OCI-LY1 (cell line): ENCODE measurements around the gene COMT.

Experiments
- H2AFZ ChIP-seq: fragments of 200-600 bp; sonication (generic), shearing (Covaris generic); 2 replicates; pipeline ENCODE4 v1.6.0; 2014; ENCODE audit warnings: antibody characterized with exemption, mild to moderate bottlenecking, low read length
- H3F3A ChIP-seq: fragments of 200-600 bp; sonication (generic), shearing (Covaris generic); 2 replicates; pipeline ENCODE4 v1.6.0; 2014; ENCODE audit warnings: mild to moderate bottlenecking, antibody characterized with exemption, low read length, moderate library complexity; ENCODE audit not compliant: insufficient read depth
- H3K27ac ChIP-seq: fragments of 200-600 bp; sonication (generic); 2 replicates; pipeline ENCODE4 v1.5.1; 2014; ENCODE audit warnings: low read length, mixed run types, mild to moderate bottlenecking, low read depth; ENCODE audit not compliant: poor library complexity, severe bottlenecking
- H3K27me3 ChIP-seq: fragments of 200-600 bp; sonication (generic); 2 replicates; pipeline ENCODE4 v1.6.0; 2014; ENCODE audit warnings: antibody characterized with exemption, mild to moderate bottlenecking, low read length, moderate library complexity; ENCODE audit not compliant: insufficient read depth
- H3K36me3 ChIP-seq: fragments of 200-600 bp; sonication (generic); 2 replicates; pipeline ENCODE4 v1.6.1; 2014; ENCODE audit warnings: mild to moderate bottlenecking, antibody characterized with exemption, low read length, moderate library complexity, mixed read lengths; ENCODE audit not compliant: insufficient read depth
- H3K4me1 ChIP-seq: fragments of 200-600 bp; sonication (generic); 2 replicates; pipeline ENCODE4 v1.5.1; 2014; ENCODE audit warnings: mild to moderate bottlenecking, low read length, moderate library complexity; ENCODE audit not compliant: insufficient read depth, severe bottlenecking
- H3K4me2 ChIP-seq: fragments of 200-600 bp; sonication (generic), shearing (Covaris generic); 2 replicates; pipeline ENCODE4 v1.6.1; 2014; ENCODE audit warnings: low read length
- H3K4me3 ChIP-seq: fragments of 200-600 bp; sonication (generic); 2 replicates; pipeline ENCODE4 v1.5.1; 2014; ENCODE audit warnings: low read length, low read depth, mild to moderate bottlenecking, mixed read lengths; ENCODE audit not compliant: poor library complexity, severe bottlenecking
- H3K79me2 ChIP-seq: fragments of 200-600 bp; shearing (Covaris generic); 2 replicates; pipeline ENCODE4 v1.6.1; 2016; ENCODE audit warnings: mixed run types, low read length, mixed read lengths; ENCODE audit not compliant: insufficient read depth
- H3K9ac ChIP-seq: fragments of 200-600 bp; sonication (generic), shearing (Covaris generic); 2 replicates; pipeline ENCODE4 v1.6.1; 2014; ENCODE audit warnings: mild to moderate bottlenecking, low read length, mixed read lengths
- H3K9me2 ChIP-seq: fragments of 200-600 bp; sonication (generic), shearing (Covaris generic); 2 replicates; pipeline ENCODE4 v1.6.1; 2014; ENCODE audit warnings: low read depth, mild to moderate bottlenecking, low read length, mixed read lengths
- H3K9me3 ChIP-seq: fragments of 200-600 bp; shearing (Covaris generic); 2 replicates; pipeline ENCODE4 v1.6.1; 2014; ENCODE audit warnings: low read length, mixed read lengths
- H4K20me1 ChIP-seq: fragments of 200-600 bp; sonication (generic), shearing (Covaris generic); 2 replicates; pipeline ENCODE4 v1.6.0; 2016; ENCODE audit warnings: mild to moderate bottlenecking, low read length; ENCODE audit not compliant: insufficient read depth
- EZH2 ChIP-seq: fragments of 200-600 bp; sonication (generic), shearing (Covaris generic); IDR thresholded peaks from 2 replicates; pipeline ENCODE4 v1.8.0; 2017; ENCODE audit warnings: borderline replicate concordance, mixed run types, mild to moderate bottlenecking, antibody characterized with exemption, low read length, moderate library complexity, mixed read lengths
- TF ChIP-seq, protein P1 (sequence below): fragments of 200-600 bp; sonication (generic), shearing (Covaris generic); IDR thresholded peaks from 2 replicates; pipeline ENCODE4 v1.5.1; 2017; ENCODE audit warnings: mild to moderate bottlenecking, antibody characterized with exemption, low read length, moderate library complexity, mixed read lengths

Gene COMT

DNA sequence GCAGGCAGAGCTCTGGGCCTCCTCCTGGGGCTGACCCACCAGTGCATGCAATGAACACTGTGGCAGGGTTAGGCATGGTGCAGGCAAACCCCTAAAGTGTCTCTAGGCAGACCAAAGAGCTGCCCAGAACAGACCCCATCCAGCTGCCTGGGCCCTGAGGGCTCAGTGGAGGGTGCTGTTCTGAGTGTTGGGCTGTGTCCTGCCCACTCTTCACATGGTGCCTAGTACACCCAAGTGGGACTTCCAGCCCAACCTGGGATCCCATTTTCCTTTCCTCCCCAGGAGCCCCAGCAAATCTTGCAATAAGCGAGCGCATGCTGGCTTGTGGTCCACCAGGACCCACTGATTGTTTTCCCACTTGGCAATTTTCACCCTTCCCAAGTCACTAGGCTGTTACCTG lies 48.6 kb downstream of the COMT start:
- H2AFZ ChIP-seq, result no peak overlapping the region
- no peaks in the 10 kb centered on the region for H3F3A ChIP-seq
- H3K79me2 ChIP-seq, result no peaks in the 10 kb centered on the region
- H3K36me3 ChIP-seq, result no peaks in the 10 kb centered on the region
- no peaks in the 10 kb centered on the region for H3K9me3 ChIP-seq
- no peak overlapping the region for H3K9ac ChIP-seq
- no peak overlapping the region for H3K4me2 ChIP-seq
- H3K9me2 ChIP-seq, result no peaks in the 10 kb centered on the region
- TF ChIP-seq, protein P1, sequence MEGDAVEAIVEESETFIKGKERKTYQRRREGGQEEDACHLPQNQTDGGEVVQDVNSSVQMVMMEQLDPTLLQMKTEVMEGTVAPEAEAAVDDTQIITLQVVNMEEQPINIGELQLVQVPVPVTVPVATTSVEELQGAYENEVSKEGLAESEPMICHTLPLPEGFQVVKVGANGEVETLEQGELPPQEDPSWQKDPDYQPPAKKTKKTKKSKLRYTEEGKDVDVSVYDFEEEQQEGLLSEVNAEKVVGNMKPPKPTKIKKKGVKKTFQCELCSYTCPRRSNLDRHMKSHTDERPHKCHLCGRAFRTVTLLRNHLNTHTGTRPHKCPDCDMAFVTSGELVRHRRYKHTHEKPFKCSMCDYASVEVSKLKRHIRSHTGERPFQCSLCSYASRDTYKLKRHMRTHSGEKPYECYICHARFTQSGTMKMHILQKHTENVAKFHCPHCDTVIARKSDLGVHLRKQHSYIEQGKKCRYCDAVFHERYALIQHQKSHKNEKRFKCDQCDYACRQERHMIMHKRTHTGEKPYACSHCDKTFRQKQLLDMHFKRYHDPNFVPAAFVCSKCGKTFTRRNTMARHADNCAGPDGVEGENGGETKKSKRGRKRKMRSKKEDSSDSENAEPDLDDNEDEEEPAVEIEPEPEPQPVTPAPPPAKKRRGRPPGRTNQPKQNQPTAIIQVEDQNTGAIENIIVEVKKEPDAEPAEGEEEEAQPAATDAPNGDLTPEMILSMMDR, result no peak
- no peak for TF ChIP-seq EZH2
- H3K4me1 ChIP-seq, result peaks cover 8% of the 10 kb centered on the region
- H3K4me3 ChIP-seq, result no peak overlapping the region
- H3K27me3 ChIP-seq, result peaks cover 7% of the 10 kb centered on the region; the same call in 1 of the 2 replicates
- no peak overlapping the region for H3K27ac ChIP-seq
- no peaks in the 10 kb centered on the region for H4K20me1 ChIP-seq

DNA sequence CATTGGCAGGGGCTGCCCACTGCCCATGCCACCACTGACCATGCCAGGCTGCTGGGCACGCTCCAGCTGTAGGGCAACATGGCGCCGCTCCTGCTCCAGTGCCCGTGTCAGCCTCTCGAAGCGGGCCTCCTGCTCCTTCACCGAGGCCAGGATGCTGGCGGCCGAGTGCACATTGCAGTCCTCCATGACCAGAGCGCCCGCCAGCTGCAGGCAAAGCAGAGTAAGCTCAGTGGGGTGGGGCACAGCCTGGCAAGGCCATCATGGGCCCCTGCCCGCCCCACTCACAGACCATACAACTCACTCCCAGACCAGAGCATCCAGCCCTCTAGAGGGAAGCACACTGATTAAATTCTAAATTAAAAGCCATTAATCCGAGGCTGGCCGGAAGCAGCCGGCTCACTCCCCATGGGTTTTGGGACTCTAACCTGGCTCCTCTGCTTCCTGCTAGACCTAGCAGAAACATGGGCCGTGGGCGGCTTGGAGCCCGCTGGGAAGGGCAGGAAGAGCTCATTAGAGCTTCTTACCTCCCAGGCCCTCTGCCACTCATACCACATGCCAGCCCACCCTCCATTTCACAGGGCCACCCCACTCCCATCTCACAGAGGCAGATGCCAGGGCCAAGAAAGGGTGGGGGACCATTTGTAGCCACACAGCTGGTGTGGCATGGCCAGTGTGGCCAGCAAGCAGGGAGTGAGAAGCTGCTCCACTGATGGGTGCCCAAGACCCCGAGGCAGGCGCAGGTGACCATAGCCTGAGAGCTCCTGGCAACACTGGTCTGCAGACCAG lies 49.2 kb downstream of the COMT start:
- H3K27ac ChIP-seq, result no peak overlapping the region

DNA sequence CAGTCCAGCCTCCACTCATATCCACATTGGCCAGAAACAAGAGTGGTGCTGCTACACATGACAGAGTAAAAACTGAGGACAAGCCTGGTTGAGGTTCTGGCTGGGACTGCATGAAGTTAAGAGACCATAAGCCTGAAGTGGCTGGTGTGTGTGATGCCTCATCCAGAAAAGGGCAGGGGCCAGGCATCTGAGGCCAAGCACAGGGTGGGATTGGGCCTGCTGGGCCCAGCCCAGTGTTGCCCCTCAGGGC lies 49.7 kb downstream of the COMT start:
- no peak for TF ChIP-seq EZH2
- TF ChIP-seq, protein P1, result no peak
- no peak overlapping the region for H3K4me2 ChIP-seq
- H3F3A ChIP-seq, result no peaks in the 10 kb centered on the region
- H3K27me3 ChIP-seq, result peaks cover 10% of the 10 kb centered on the region
- no peaks in the 10 kb centered on the region for H3K79me2 ChIP-seq
- H3K9me2 ChIP-seq, result no peaks in the 10 kb centered on the region
- no peaks in the 10 kb centered on the region for H4K20me1 ChIP-seq
- H2AFZ ChIP-seq, result no peak overlapping the region
- H3K4me3 ChIP-seq, result no peak overlapping the region
- no peak overlapping the region for H3K27ac ChIP-seq
- peaks cover 5% of the 10 kb centered on the region for H3K4me1 ChIP-seq
- H3K9me3 ChIP-seq, result no peaks in the 10 kb centered on the region
- no peaks in the 10 kb centered on the region for H3K36me3 ChIP-seq
- no peak overlapping the region for H3K9ac ChIP-seq

More for the DNA sequence above, 49.2 kb downstream of the COMT start:
- Histone ChIP-seq H3K9me2 (no peaks in the 10 kb centered on the region), H2AFZ (no peak overlapping the region), H4K20me1 (no peaks in the 10 kb centered on the region), H3F3A (no peaks in the 10 kb centered on the region), H3K79me2 (no peaks in the 10 kb centered on the region), H3K27me3 (peaks cover 9% of the 10 kb centered on the region), H3K4me3 (no peak overlapping the region), H3K9me3 (no peaks in the 10 kb centered on the region), H3K4me1 (peaks cover 8% of the 10 kb centered on the region), H3K4me2 (no peak overlapping the region), H3K9ac (no peak overlapping the region), H3K36me3 (no peaks in the 10 kb centered on the region)
- TF ChIP-seq EZH2, result no peak
- TF ChIP-seq, protein P1, result no peak
